Measurements from ENCODE around the gene ACOT11.

- TF ChIP-seq PATZ1 (CRISPR knock-in tag; IDR thresholded peaks at IDR 0.05; ENCODE audit: borderline replicate concordance) (no peak), ZNF565 (CRISPR knock-in tag; conservative IDR thresholded peaks at IDR 0.05; ENCODE audit: low read depth) (no peak), ZFP3 (CRISPR knock-in tag; IDR thresholded peaks at IDR 0.05) (no peak), CREB5 (CRISPR knock-in tag; IDR thresholded peaks at IDR 0.05; ENCODE audit: low read depth) (no peak), GLIS3 (CRISPR knock-in tag; IDR thresholded peaks at IDR 0.05) (no peak), PPARA (CRISPR knock-in tag; IDR thresholded peaks at IDR 0.05; ENCODE audit: borderline replicate concordance) (no peak), ARNTL (CRISPR knock-in tag; IDR thresholded peaks at IDR 0.05; ENCODE audit: borderline replicate concordance, low read depth) (no peak), RARB (CRISPR knock-in tag; IDR thresholded peaks at IDR 0.05) (no peak), ZNF8 (CRISPR knock-in tag; IDR thresholded peaks at IDR 0.05) (no peak), BACH2 (CRISPR knock-in tag; IDR thresholded peaks at IDR 0.05; ENCODE audit: borderline replicate concordance) (no peak), ISL1 (CRISPR knock-in tag; IDR thresholded peaks at IDR 0.05) (no peak), TSHZ2 (CRISPR knock-in tag; IDR thresholded peaks at IDR 0.05) (no peak)
Measured at GRCh38 chr1:54581621-54582035, 33.6 kb downstream of the ACOT11 start.
